Activated CD8-positive, alpha-beta T cell treated with anti-CD3 and anti-CD28 coated beads for 36 hours (primary cell): Measurements from ENCODE around the gene TPRG1L. TPM values are rescaled to one million over a fixed set of nuclear protein-coding genes. Genes with fewer than 3 reads are reported as not detected.

ENCODE experiments used
- ATAC-seq: fragments of 200-7000 bp; cut with Tn5 transposase; one replicate; pipeline ENCODE4 v1.10.0; 2021; ENCODE audit warnings: mild to moderate bottlenecking, moderate library complexity
- CTCF ChIA-PET: fragments of 350-600 bp; sonication (Branson Sonifier 250); formaldehyde crosslinking; loops from one replicate; lab custom pipeline; 2021; ENCODE audit warnings: antibody characterized with exemption; lab: Charles Lee
- POLR2A ChIA-PET: fragments of 350-600 bp; sonication (Branson Sonifier 250); formaldehyde crosslinking; loops from one replicate; lab custom pipeline; 2021; ENCODE audit warnings: antibody characterized with exemption; lab: Charles Lee
- DNase-seq: peaks from one replicate; pipeline ENCODE4 v3.0.0-alpha.2; 2020
- H3K27ac Mint-ChIP-seq: one replicate; pipeline ENCODE4 v1.8.0; 2021; ENCODE audit warnings: mild to moderate bottlenecking, mixed read lengths
- H3K27me3 Mint-ChIP-seq: one replicate; pipeline ENCODE4 v1.8.0; 2021; ENCODE audit warnings: mixed read lengths
- H3K36me3 Mint-ChIP-seq: one replicate; pipeline ENCODE4 v1.8.0; 2021; ENCODE audit warnings: low read depth, mixed read lengths
- H3K4me1 Mint-ChIP-seq: one replicate; pipeline ENCODE4 v1.8.0; 2021; ENCODE audit warnings: low read depth, mixed read lengths
- H3K4me3 Mint-ChIP-seq: one replicate; pipeline ENCODE4 v1.8.0; 2021; ENCODE audit warnings: mild to moderate bottlenecking, moderate library complexity, mixed read lengths
- H3K9me3 Mint-ChIP-seq: one replicate; pipeline ENCODE4 v1.8.0; 2021; ENCODE audit warnings: mixed read lengths
- CTCF ChIP-seq: fragments of 200-600 bp; IDR thresholded peaks from one replicate; pipeline ENCODE4 v1.8.0; 2022; ENCODE audit warnings: antibody characterized with exemption, mild to moderate bottlenecking
- intact Hi-C: fragments of 100-400 bp; cut with micrococcal nuclease; formaldehyde crosslinking; loops from one replicate; pipeline ENCODE4 v1.10.0; 2022
- total RNA-seq, 2 experiments: library from RNA; stranded (reverse); gene quantifications; one replicate each; pipeline ENCODE4 v1.2.3, GENCODE V29; 2021

Gene TPRG1L
- total RNA-seq, 2 experiments from 2014 or later = 6.1 to 6.2 TPM

- H3K27me3 Mint-ChIP-seq = peaks cover 13% of the 10 kb centered on the region
- no peak overlapping the region for H3K4me3 Mint-ChIP-seq
- ChIA-PET POLR2A (no interaction called here), CTCF (no interaction called here)
- H3K9me3 Mint-ChIP-seq = no peaks in the 10 kb centered on the region
- no peak for DNase-seq
- intact Hi-C loops = no loop called here
- no peak overlapping the region for H3K27ac Mint-ChIP-seq
- peaks cover 20% of the 10 kb centered on the region for H3K4me1 Mint-ChIP-seq
- no peak for TF ChIP-seq CTCF
- ATAC-seq = no peak
- no peaks in the 10 kb centered on the region for H3K36me3 Mint-ChIP-seq
Measured at GRCh38 chr1:3674100-3675094, 49.6 kb downstream of the TPRG1L start.

GRCh38 chr1:3675436-3675835, 50.6 kb downstream of the TPRG1L start:
- no peak for DNase-seq
- Mint-ChIP-seq H3K27ac (no peak overlapping the region), H3K9me3 (no peaks in the 10 kb centered on the region), H3K4me1 (peaks cover 21% of the 10 kb centered on the region), H3K4me3 (no peak overlapping the region), H3K36me3 (no peaks in the 10 kb centered on the region), H3K27me3 (peaks cover 16% of the 10 kb centered on the region)
- intact Hi-C loops = no loop called here
- no peak for ATAC-seq
- no peak for TF ChIP-seq CTCF
- POLR2A ChIA-PET = no interaction called here
- CTCF ChIA-PET = no interaction called here

GRCh38 chr1:3676581-3677470, 52.0 kb downstream of the TPRG1L start:
- Mint-ChIP-seq H3K27me3 (peaks cover 16% of the 10 kb centered on the region), H3K36me3 (no peaks in the 10 kb centered on the region), H3K27ac (no peak overlapping the region), H3K4me1 (peaks cover 21% of the 10 kb centered on the region), H3K4me3 (no peak overlapping the region), H3K9me3 (no peaks in the 10 kb centered on the region)
- peak; percentile 62 for DNase-seq
- CTCF ChIA-PET = interaction anchor here (1.0 kb wide), 1 partner anchor 48 kb away, joined by 3 read pairs; no protein-coding TSS in a partner anchor
- POLR2A ChIA-PET = no interaction called here
- peak; percentile 74 for ATAC-seq
- intact Hi-C loops = no loop called here
- no peak for TF ChIP-seq CTCF

- CTCF ChIA-PET = interaction anchor here (1.0 kb wide), 1 partner anchor 47 kb away, joined by 3 read pairs; no protein-coding TSS in a partner anchor
- DNase-seq (no peak), ATAC-seq (no peak)
- POLR2A ChIA-PET = no interaction called here
- Mint-ChIP-seq H3K27me3 (peaks cover 15% of the 10 kb centered on the region), H3K4me3 (no peak overlapping the region), H3K27ac (no peak overlapping the region), H3K9me3 (no peaks in the 10 kb centered on the region), H3K36me3 (no peaks in the 10 kb centered on the region), H3K4me1 (peaks cover 21% of the 10 kb centered on the region)
- no peak for TF ChIP-seq CTCF
- intact Hi-C loops = no loop called here
Measured at GRCh38 chr1:3677484-3677883, 52.7 kb downstream of the TPRG1L start.
